Endothelial cell of umbilical vein (primary cell): Measurements from ENCODE around the gene RFESD.

Experiments
- CTCF ChIP-seq, 2 donors: IDR thresholded peaks; 1 replicate in 1 of 2; 2 replicates in 1 of 2; pipeline ENCODE4 v1.5.1; 2011; ENCODE audit warnings: low read length in 2 of 2, mild to moderate bottlenecking in 2 of 2, moderate library complexity in 2 of 2, control low read depth in 1 of 2, inconsistent platforms in 1 of 2, low read depth in 1 of 2; ENCODE audit not compliant: insufficient read depth in 1 of 2; ENCODE audit errors: extremely low read depth in 1 of 2
- EZH2 ChIP-seq: IDR thresholded peaks from 2 replicates; pipeline ENCODE4 v1.6.1; 2012; ENCODE audit warnings: borderline replicate concordance, low read depth, mild to moderate bottlenecking, moderate library complexity, low read length, inconsistent platforms; ENCODE audit not compliant: severe bottlenecking
- POLR2A ChIP-seq: IDR thresholded peaks from 2 replicates; pipeline ENCODE4 v1.6.1; 2012; ENCODE audit warnings: low read depth, mild to moderate bottlenecking, control low read depth, low read length
- POLR2AphosphoS5 ChIP-seq: IDR thresholded peaks from 2 replicates; pipeline ENCODE4 v1.6.1; 2012; ENCODE audit warnings: low read depth, mild to moderate bottlenecking, control low read depth, low read length, moderate library complexity; ENCODE audit not compliant: insufficient read depth
- TF ChIP-seq, protein P1 (sequence below): IDR thresholded peaks from 2 replicates; pipeline ENCODE4 v1.6.1; 2011; ENCODE audit not compliant: insufficient read depth, insufficient read length

DNA sequence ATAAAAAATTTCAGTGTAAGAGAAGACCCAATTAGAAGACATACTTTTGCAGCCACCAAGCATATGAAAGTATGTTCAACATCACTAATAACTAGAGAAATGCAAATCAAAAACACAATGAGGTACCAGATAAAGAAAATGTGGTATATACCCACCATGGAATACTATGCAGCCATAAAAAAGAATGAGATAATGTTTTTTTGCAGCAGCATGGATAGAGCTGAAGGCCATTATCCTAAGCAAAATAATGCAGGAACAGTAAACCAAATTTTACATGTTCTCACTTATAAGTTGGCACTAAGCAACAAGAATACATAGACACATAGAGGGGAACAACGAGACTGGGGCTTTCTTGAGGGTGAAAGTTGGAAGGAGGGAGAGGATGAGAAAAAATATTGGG is 43.1 kb downstream of the RFESD start:
- TF ChIP-seq CTCF (IDR thresholded peaks at IDR 0.05; ENCODE audit: extremely low read depth in 1 of 2, insufficient read depth in 1 of 2, low read depth in 1 of 2, low read length in 2 of 2) = no peak
- no peak for TF ChIP-seq POLR2AphosphoS5
- TF ChIP-seq, protein P1, sequence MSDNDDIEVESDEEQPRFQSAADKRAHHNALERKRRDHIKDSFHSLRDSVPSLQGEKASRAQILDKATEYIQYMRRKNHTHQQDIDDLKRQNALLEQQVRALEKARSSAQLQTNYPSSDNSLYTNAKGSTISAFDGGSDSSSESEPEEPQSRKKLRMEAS = no peak
- TF ChIP-seq EZH2 = no peak
- TF ChIP-seq POLR2A = no peak
